ENCODE results near the gene TGM6.

GRCh38 chr20:2416541-2417212 lies 36.0 kb downstream of the TGM6 start:
- TF ChIP-seq CTCF (IDR thresholded peaks at IDR 0.05) (no peak), POLR2A (IDR thresholded peaks at IDR 0.05) (no peak), EP300 (IDR thresholded peaks at IDR 0.05) (no peak)
